Neuronal stem cell (in vitro differentiated cells): ENCODE data around the gene KCNN2.

ENCODE experiments used
- DNase-seq: peaks from one replicate; pipeline ENCODE4 v3.0.0-alpha.2; 2013; ENCODE audit warnings: low spot score
- H2AFZ ChIP-seq: one replicate; pipeline ENCODE4 v1.6.1; 2013; ENCODE audit warnings: mild to moderate bottlenecking, low read length, inconsistent platforms
- H2AK5ac ChIP-seq: 2 replicates; pipeline ENCODE4 v1.6.1; 2013; ENCODE audit warnings: low read depth, mild to moderate bottlenecking, inconsistent platforms, low read length, moderate library complexity, mixed read lengths
- H2BK120ac ChIP-seq: 2 replicates; pipeline ENCODE4 v1.6.1; 2013; ENCODE audit warnings: low read depth, mild to moderate bottlenecking, inconsistent platforms, low read length, moderate library complexity, mixed read lengths
- H2BK12ac ChIP-seq: one replicate; pipeline ENCODE4 v1.6.1; 2013; ENCODE audit warnings: low read length, inconsistent platforms
- H2BK15ac ChIP-seq: 2 replicates; pipeline ENCODE4 v1.6.1; 2013; ENCODE audit warnings: mild to moderate bottlenecking, low read length, inconsistent platforms, mixed read lengths
- H2BK5ac ChIP-seq: one replicate; pipeline ENCODE4 v1.6.1; 2013; ENCODE audit warnings: inconsistent platforms, mild to moderate bottlenecking, low read length, moderate library complexity
- H3K14ac ChIP-seq: one replicate; pipeline ENCODE4 v1.6.1; 2013; ENCODE audit warnings: low read length, inconsistent platforms
- H3K18ac ChIP-seq: 2 replicates; pipeline ENCODE4 v1.6.1; 2013; ENCODE audit warnings: low read length, inconsistent platforms
- H3K23ac ChIP-seq: 2 replicates; pipeline ENCODE4 v1.6.1; 2013; ENCODE audit warnings: low read depth, mild to moderate bottlenecking, mixed read lengths, low read length, inconsistent platforms; ENCODE audit not compliant: poor library complexity
- H3K27ac ChIP-seq: replicated peaks from 3 replicates; pipeline ENCODE4 v1.5.1; 2013; ENCODE audit warnings: low read length, inconsistent platforms
- H3K27me3 ChIP-seq, 3 experiments: 2 replicates each; pipeline ENCODE4 v1.6.1; 2013; ENCODE audit warnings: low read length in 3 of 3, mild to moderate bottlenecking in 2 of 3, inconsistent platforms in 1 of 3, low read depth in 1 of 3, mixed read lengths in 1 of 3, moderate library complexity in 1 of 3; ENCODE audit not compliant: control insufficient read depth in 3 of 3, insufficient read depth in 3 of 3
- H3K36me3 ChIP-seq, 2 donors: replicated peaks in 1 of 2; 2 replicates each; pipeline ENCODE4 v1.6.1; 2013; ENCODE audit warnings: low read length in 2 of 2; ENCODE audit not compliant: control insufficient read depth in 2 of 2, insufficient read depth in 2 of 2
- H3K4ac ChIP-seq: 2 replicates; pipeline ENCODE4 v1.6.1; 2013; ENCODE audit warnings: inconsistent platforms, mild to moderate bottlenecking, low read length, moderate library complexity
- H3K4me1 ChIP-seq, 2 donors: 1 replicate in 1 of 2; 2 replicates in 1 of 2; pipeline ENCODE4 v1.6.1; 2013; ENCODE audit warnings: low read length in 2 of 2, low read depth in 1 of 2; ENCODE audit not compliant: control insufficient read depth in 2 of 2, insufficient read depth in 1 of 2
- H3K4me2 ChIP-seq: one replicate; pipeline ENCODE4 v1.6.1; 2013; ENCODE audit warnings: mild to moderate bottlenecking, low read length, inconsistent platforms; ENCODE audit not compliant: insufficient read depth, poor library complexity, severe bottlenecking
- H3K4me3 ChIP-seq, 2 donors: 2 replicates each; pipeline ENCODE4 v1.5.1; 2013; ENCODE audit warnings: low read length in 2 of 2, mild to moderate bottlenecking in 2 of 2, inconsistent platforms in 1 of 2, moderate library complexity in 1 of 2
- H3K79me1 ChIP-seq: one replicate; pipeline ENCODE4 v1.6.1; 2013; ENCODE audit warnings: low read depth, mild to moderate bottlenecking, inconsistent platforms, low read length, moderate library complexity
- H3K9ac ChIP-seq: one replicate; pipeline ENCODE4 v1.6.1; 2013; ENCODE audit warnings: mild to moderate bottlenecking, low read depth, low read length, inconsistent platforms; ENCODE audit not compliant: poor library complexity
- H3K9me3 ChIP-seq, 2 donors: replicated peaks in 1 of 2; 2 replicates each; pipeline versions ENCODE3 to v1.6.1; 2013; ENCODE audit warnings: low read length in 2 of 2, mild to moderate bottlenecking in 2 of 2, inconsistent platforms in 1 of 2, low read depth in 1 of 2, mixed read lengths in 1 of 2, moderate library complexity in 1 of 2; ENCODE audit not compliant: control insufficient read depth in 2 of 2, insufficient read depth in 1 of 2
- H4K8ac ChIP-seq: one replicate; pipeline ENCODE4 v1.6.1; 2013; ENCODE audit warnings: low read depth, mild to moderate bottlenecking, inconsistent platforms, low read length, moderate library complexity
- H4K91ac ChIP-seq: one replicate; pipeline ENCODE4 v1.6.1; 2013; ENCODE audit warnings: low read length, low read depth, mild to moderate bottlenecking, inconsistent platforms; ENCODE audit not compliant: poor library complexity
- WGBS, 2 donors: extraction: QIAGEN DNeasy Blood & Tissue Kit; methylation state at CpG; one replicate each; pipeline ENCODE4 v1.1.7; 2013; ENCODE audit warnings: missing lambda C conversion rate in 2 of 2, mixed read lengths in 1 of 2; ENCODE audit not compliant: insufficient read length in 2 of 2, insufficient replicate concordance in 1 of 2; ENCODE audit errors: extremely low coverage in 2 of 2; 5-methylcytosine and 5-hydroxymethylcytosine counted together

KCNN2 gene

GRCh38 chr5:114416254-114416653 is 54.4 kb downstream of the KCNN2 start:
- H3K27me3 ChIP-seq, result no peaks in the 10 kb centered on the region
- H3K4me3 ChIP-seq, result no peak overlapping the region
- H3K36me3 ChIP-seq, result no peaks in the 10 kb centered on the region
- H3K9me3 ChIP-seq, result no peaks in the 10 kb centered on the region
- no peak overlapping the region for H3K4me2 ChIP-seq
- no peak overlapping the region for H3K27ac ChIP-seq
- H2AK5ac ChIP-seq, result no peak overlapping the region
- no peaks in the 10 kb centered on the region for H3K79me1 ChIP-seq
- H2BK12ac ChIP-seq, result no peak overlapping the region
- no peak overlapping the region for H2BK5ac ChIP-seq
- no peak overlapping the region for H3K23ac ChIP-seq
- no peak overlapping the region for H4K91ac ChIP-seq
- no peak overlapping the region for H4K8ac ChIP-seq
- no CpG with 5 or more reads among the region's 4 CpGs for WGBS, 2 donors
- H3K4ac ChIP-seq, result no peak overlapping the region
- H2BK120ac ChIP-seq, result no peak overlapping the region
- DNase-seq, result no peak
- H3K14ac ChIP-seq, result no peak overlapping the region
- no peak overlapping the region for H2AFZ ChIP-seq
- H3K18ac ChIP-seq, result no peak overlapping the region
- H2BK15ac ChIP-seq, result no peak overlapping the region
- no peak overlapping the region for H3K9ac ChIP-seq
- H3K4me1 ChIP-seq, result no peaks in the 10 kb centered on the region

GRCh38 chr5:114417519-114417918 is 55.6 kb downstream of the KCNN2 start:
- Histone ChIP-seq H3K4me2 (no peak overlapping the region), H4K8ac (no peak overlapping the region), H3K27me3 (no peaks in the 10 kb centered on the region), H3K18ac (no peak overlapping the region), H2BK15ac (no peak overlapping the region), H3K4me3 (no peak overlapping the region), H3K4me1 (no peaks in the 10 kb centered on the region), H2BK5ac (no peak overlapping the region), H3K14ac (no peak overlapping the region), H3K27ac (no peak overlapping the region), H4K91ac (no peak overlapping the region), H3K9me3 (no peaks in the 10 kb centered on the region), H2BK12ac (no peak overlapping the region), H2BK120ac (no peak overlapping the region), H3K23ac (no peak overlapping the region), H3K4ac (no peak overlapping the region), H3K79me1 (no peaks in the 10 kb centered on the region), H2AK5ac (no peak overlapping the region), H2AFZ (no peak overlapping the region), H3K9ac (no peak overlapping the region), H3K36me3 (no peaks in the 10 kb centered on the region)
- DNase-seq, result no peak
- WGBS, 2 donors, result no CpG with 5 or more reads among the region's 2 CpGs

DNA sequence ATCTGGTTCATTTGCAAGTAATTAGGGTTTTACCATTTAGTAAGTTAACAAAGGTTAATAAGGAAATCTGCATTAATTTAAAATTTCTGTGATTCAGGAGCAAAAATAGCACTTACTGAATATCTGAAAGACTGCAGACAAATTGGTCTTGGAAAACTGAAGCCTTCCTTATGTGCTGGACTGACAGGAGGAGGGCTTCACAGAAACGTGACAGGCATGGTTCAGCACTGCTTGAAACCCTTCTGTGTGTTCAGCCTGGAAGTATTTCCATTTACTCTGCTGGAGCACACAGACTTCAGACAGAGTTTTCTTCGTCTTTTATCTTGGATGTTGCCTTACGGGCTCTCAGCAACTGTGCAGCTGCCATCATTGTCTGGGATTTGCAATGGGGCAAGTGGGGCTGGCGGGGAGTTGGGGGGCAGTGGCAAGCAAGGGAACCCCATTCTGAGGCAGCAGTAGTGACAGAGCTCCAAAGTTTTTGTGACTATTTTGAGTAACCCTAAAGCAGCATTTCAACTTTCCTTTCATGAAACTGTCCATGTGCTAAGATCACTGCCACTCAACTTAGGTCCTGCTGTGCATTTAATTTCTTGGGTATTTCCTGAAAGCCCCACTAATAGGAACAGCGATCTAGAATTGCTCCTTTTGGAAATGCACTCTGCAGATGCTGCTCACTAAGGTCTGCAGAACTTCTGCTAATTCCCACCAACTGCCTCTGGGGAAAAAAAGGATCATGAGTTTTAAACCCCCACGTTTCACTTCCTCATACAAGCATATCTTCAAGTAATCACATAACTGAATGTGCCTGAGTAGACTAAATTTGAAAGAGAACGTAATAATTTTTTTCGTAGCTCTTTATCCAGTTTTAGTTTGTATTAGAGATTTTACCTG is 56.6 kb downstream of the KCNN2 start:
- H3K9ac ChIP-seq, result no peak overlapping the region
- no peak overlapping the region for H3K4me2 ChIP-seq
- DNase-seq, result no peak
- H2BK15ac ChIP-seq, result no peak overlapping the region
- no peak overlapping the region for H3K23ac ChIP-seq
- H3K9me3 ChIP-seq, result no peaks in the 10 kb centered on the region
- H2BK120ac ChIP-seq, result no peak overlapping the region
- no CpG with 5 or more reads among the region's 8 CpGs for WGBS, 2 donors
- H2BK12ac ChIP-seq, result no peak overlapping the region
- no peak overlapping the region for H3K18ac ChIP-seq
- no peak overlapping the region for H3K27ac ChIP-seq
- no peak overlapping the region for H3K4ac ChIP-seq
- H3K36me3 ChIP-seq, result no peaks in the 10 kb centered on the region
- no peaks in the 10 kb centered on the region for H3K27me3 ChIP-seq
- no peak overlapping the region for H2AFZ ChIP-seq
- no peak overlapping the region for H4K91ac ChIP-seq
- no peak overlapping the region for H2BK5ac ChIP-seq
- no peak overlapping the region for H2AK5ac ChIP-seq
- H3K79me1 ChIP-seq, result no peaks in the 10 kb centered on the region
- no peak overlapping the region for H4K8ac ChIP-seq
- no peak overlapping the region for H3K14ac ChIP-seq
- no peaks in the 10 kb centered on the region for H3K4me1 ChIP-seq
- no peak overlapping the region for H3K4me3 ChIP-seq

DNA sequence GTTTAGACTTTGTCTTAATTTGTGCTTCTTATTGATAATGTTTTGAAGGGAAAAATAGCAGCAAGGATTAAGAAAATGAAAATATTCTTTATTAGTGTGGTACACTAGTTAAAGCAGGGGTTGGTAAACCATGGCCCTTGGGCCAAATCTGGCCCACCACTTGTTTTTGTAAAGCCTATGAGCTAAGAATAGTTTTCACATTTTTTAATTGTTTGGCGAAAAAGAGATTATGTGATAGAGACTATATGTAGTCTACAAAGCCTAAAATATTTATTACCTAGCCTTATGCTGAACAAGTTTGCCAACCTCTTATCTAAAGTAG is 57.2 kb downstream of the KCNN2 start:
- Histone ChIP-seq H2BK5ac (no peak overlapping the region), H3K4me3 (no peak overlapping the region), H3K9ac (no peak overlapping the region), H3K4ac (no peak overlapping the region), H3K18ac (no peak overlapping the region), H3K4me1 (no peaks in the 10 kb centered on the region), H4K91ac (no peak overlapping the region), H2AK5ac (no peak overlapping the region), H3K27me3 (no peaks in the 10 kb centered on the region), H2AFZ (no peak overlapping the region), H4K8ac (no peak overlapping the region), H3K27ac (no peak overlapping the region), H3K9me3 (no peaks in the 10 kb centered on the region), H2BK120ac (no peak overlapping the region), H2BK15ac (no peak overlapping the region), H3K79me1 (no peaks in the 10 kb centered on the region), H3K23ac (no peak overlapping the region), H3K4me2 (no peak overlapping the region), H3K14ac (no peak overlapping the region), H3K36me3 (no peaks in the 10 kb centered on the region), H2BK12ac (no peak overlapping the region)
- no CpG with 5 or more reads among the region's 1 CpG for WGBS, 2 donors
- DNase-seq, result no peak
